ENCODE measurements around the gene USP35.

The USP35 gene

GRCh38 chr11:78188286-78189173, at the start of gene USP35, which contains the start of gene KCTD21:
Gene USP35 (plus strand): TSS chr11:78188919. CDS start chr11:78196246, 7,327 bp downstream.
Gene KCTD21 (minus strand): TSS chr11:78188626. CDS start chr11:78174554, 14,072 bp downstream.
- DNase-seq: peak; percentile 97

GRCh38 chr11:78139422-78140391, 49.0 kb upstream of the USP35 start, which contains the start of gene ALG8:
Gene ALG8 (minus strand): TSS chr11:78139626. CDS start chr11:78139588, 38 bp downstream.
- DNase-seq: peak; percentile 98

- DNase-seq: no peak
These were observed 48.2 kb upstream of the USP35 start for GRCh38 chr11:78140392-78141077.

GRCh38 chr11:78145511-78146025, 43.2 kb upstream of the USP35 start:
- no peak for DNase-seq

GRCh38 chr11:78147807-78148206, 40.9 kb upstream of the USP35 start:
- DNase-seq: no peak

GRCh38 chr11:78149646-78150045, 39.1 kb upstream of the USP35 start:
- no peak for DNase-seq

- no peak for DNase-seq
These were observed 38.4 kb upstream of the USP35 start for GRCh38 chr11:78150346-78150745.

GRCh38 chr11:78150754-78151153, 38.0 kb upstream of the USP35 start:
- no peak for DNase-seq

GRCh38 chr11:78151804-78152203, 36.9 kb upstream of the USP35 start:
- no peak for DNase-seq

GRCh38 chr11:78156127-78156844, 32.4 kb upstream of the USP35 start:
- no peak for DNase-seq

GRCh38 chr11:78158987-78159652, 29.6 kb upstream of the USP35 start:
- no peak for DNase-seq

- DNase-seq: no peak
These were observed 28.2 kb upstream of the USP35 start for GRCh38 chr11:78160557-78160956.

GRCh38 chr11:78161346-78161745, 27.4 kb upstream of the USP35 start:
- DNase-seq: no peak

GRCh38 chr11:78161962-78162371, 26.8 kb upstream of the USP35 start:
- no peak for DNase-seq

- DNase-seq: no peak
These were observed 24.9 kb upstream of the USP35 start for GRCh38 chr11:78163828-78164227.

GRCh38 chr11:78164471-78164870, 24.2 kb upstream of the USP35 start:
- DNase-seq: no peak

- DNase-seq: no peak
These were observed 21.8 kb upstream of the USP35 start for GRCh38 chr11:78166855-78167469.

- DNase-seq: no peak
These were observed 19.9 kb upstream of the USP35 start for GRCh38 chr11:78168539-78169477.

- no peak for DNase-seq
These were observed 18.3 kb upstream of the USP35 start for GRCh38 chr11:78170413-78170812.

Data from activated CD4-positive, alpha-beta T cell treated with anti-CD3 and anti-CD28 coated beads, Interleukin-10, Interleukin-2, amounts not matched to agents 100 ng/mL and 50 ng/mL, durations not matched to agents 16 hours and 8 hours (primary cell).